AG08396 (cell line): Measurements from ENCODE around the gene PDCD2L.
"Not testable (repeated sequence)": the region's sequence is repeated elsewhere in the genome, so short reads cannot be mapped to it uniquely, and the experiment has no call there.

Source experiments
- DNase-seq: peaks from one replicate; pipeline ENCODE4 v3.0.0; 2012; ENCODE audit warnings: low spot score, mixed read lengths

Gene PDCD2L

GRCh38 chr19:34373601-34374288 lies 30.5 kb upstream of the PDCD2L start:
- DNase-seq = no peak

GRCh38 chr19:34375598-34375997 lies 28.6 kb upstream of the PDCD2L start:
- DNase-seq = no peak

DNA sequence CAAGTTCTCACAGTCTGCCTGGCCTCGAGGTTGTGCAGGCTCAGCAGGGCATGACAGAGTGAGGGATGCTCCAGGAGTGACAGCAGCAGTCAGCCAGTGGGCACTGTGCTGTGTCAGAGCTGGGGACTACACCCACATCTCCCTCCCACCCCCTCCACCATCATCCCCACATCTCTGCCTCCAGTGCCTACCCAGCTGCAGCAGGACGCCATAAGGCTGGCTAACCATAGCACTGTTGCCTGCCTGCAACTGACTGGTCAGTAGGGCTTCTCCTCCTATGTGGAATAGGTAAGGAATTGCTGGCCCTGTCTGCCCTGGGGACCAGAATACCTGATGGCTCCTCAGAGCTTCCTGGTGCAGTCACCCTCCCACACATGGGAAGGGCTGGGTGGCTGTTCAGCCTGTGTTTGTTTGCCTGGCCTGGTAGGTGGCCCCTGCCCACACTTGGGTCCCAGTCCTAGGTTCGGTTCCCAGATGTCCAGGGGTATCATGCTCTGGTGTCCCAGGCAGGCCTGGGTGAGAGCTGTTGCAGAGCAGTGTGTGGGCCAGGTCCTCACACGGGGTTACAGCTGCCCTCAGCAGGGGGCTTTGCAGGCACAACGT lies 23.5 kb upstream of the PDCD2L start:
- DNase-seq = no peak

DNA sequence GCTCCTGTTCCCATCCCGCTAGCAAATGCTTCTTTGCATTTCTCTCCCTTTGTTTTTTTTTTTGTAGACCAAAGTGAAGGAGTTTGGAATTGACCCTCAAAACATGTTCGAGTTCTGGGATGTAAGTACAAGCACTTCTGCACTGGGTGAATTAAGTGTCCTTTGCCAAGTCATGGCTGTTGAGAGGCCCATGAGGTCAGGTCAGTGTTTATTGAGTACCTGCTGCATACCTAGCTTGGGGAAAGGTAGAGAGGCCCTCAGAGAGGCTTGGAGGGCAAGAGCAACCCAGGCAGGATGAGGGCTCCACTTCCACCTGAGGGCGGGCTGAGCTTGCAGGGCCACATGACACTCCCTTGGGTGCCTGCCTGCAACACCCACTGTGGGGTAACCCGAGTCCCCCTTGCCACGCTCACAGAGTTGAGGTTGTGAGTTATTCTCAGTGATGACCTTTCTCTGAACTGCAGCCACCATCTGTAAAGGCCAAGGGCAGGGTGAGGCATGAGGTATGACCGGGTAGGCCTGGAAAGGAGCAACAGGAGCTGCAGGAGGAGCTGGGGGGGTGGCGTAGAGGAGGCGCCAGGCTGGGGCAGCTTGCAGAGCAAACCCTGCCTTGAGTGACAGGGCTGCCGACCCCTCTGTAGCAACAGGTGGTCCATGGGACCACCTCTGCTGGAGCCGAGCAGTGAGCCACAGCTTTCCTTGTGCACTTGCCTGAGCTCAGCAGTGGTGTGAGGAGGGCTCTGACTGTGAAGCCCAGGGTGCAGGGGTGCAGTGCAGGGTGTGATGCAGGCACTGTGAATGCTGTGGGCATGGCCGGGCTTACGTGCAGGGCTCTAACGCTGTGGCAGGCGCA lies 22.6 kb upstream of the PDCD2L start:
- DNase-seq = no peak

- DNase-seq = no peak
These were observed 21.7 kb upstream of the PDCD2L start for GRCh38 chr19:34382471-34382870.

DNA sequence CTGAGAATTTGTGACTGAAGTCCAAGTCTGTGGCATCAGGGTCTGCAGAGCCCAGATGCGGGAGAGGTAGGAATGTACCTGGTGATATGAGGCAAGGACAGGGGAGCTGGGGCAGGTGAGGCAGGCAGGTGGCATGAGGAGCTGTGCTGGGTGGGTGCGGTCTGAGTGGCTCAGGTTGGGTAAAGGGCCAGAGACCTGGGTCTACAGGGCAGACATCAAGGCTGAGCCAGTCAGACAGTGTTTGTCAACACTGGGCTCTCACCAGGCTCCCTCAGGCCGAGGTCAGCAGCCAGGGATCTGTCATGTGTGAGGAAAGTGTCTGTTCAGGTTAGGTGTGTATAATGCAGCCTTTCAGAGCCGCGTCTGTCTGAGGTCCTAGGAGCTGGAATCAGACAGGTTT lies 20.6 kb upstream of the PDCD2L start:
- DNase-seq = no peak

DNA sequence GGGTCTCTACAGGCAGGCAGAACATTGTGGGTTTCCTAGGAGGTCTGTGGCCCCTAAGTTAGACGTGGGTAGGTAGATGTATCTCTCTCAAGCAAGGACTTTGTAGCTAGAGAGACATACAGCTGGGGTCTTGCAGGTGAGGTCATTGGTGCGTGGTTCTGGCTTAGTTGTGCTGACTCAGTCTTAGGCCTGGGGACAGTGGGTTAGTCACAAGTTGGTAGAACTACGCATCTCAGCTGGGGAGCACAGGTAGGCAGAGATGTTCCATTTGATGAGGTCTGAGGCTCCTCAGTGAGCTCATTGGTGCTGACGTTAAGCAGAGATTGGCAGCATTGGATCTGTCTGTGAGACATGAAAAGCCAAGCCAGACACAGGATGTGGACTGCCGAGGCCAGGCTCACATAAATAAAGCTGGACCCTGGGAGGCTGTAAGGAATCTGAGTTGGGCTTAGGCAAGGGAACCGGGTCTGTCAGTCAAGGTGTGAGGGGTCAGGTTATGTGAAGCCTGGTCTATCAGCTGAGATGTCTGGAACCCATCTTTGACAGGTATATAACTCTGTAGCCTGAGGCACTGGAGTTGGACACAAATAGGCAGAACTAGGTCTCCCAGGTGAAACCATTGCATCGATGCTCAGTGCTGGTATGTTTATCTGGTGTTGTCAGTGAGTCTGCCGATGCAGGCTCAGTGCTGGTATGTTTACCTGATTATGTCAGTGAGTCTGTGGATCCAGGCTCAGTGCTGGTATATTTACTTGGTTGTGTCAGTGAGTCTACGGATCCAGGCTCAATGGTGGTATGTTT lies 17.4 kb upstream of the PDCD2L start:
- DNase-seq = no peak

GRCh38 chr19:34387446-34387810 lies 16.8 kb upstream of the PDCD2L start:
- DNase-seq = no peak

GRCh38 chr19:34388745-34389144 lies 15.5 kb upstream of the PDCD2L start:
- DNase-seq = not testable (repeated sequence)

DNA sequence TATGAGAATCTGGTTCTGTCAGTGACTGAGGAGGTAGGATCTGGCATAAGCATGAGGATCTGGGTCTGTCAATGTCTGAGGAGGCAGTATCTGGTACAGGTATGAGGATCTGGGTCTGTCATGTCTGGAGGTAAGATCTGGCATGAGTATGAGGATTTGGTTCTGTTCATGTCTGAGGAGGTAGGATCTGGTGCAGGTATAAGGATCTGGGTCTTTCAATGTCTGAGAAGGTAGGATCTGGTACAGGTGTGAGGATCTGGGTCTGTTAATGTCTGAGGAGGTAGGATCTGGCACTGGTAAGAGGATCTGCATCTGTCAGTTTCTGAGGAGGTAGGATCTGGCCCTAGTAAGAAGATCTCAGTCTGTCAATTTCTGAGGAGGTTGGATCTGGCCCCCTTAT lies 12.4 kb upstream of the PDCD2L start:
- no peak for DNase-seq

GRCh38 chr19:34393031-34393430 lies 11.2 kb upstream of the PDCD2L start:
- DNase-seq = no peak

- no peak for DNase-seq
These were observed 10.6 kb upstream of the PDCD2L start for GRCh38 chr19:34393629-34394028.

DNA sequence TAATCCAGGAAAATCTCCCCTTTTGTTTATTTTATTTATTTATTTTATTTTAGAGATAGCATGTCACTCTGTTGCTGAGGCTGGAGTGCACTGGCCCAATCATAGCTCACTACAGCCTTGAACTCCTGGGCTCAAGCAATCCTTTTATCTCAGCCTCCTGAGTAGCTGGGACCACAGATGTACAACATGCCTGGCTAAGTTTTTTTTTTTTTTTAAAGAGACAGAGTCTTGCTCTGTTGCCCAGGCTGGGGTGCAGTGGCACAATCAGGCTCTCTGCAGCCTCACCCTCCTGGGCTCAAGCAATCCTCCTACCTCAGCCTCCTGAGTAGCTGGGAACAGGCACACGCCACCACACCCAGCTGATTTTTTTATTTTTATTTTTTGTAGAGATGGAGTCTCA lies 6.3 kb upstream of the PDCD2L start:
- DNase-seq = no peak

GRCh38 chr19:34399886-34400285 lies 4.3 kb upstream of the PDCD2L start:
- DNase-seq = no peak

- not testable (repeated sequence) for DNase-seq
These were observed 3.4 kb upstream of the PDCD2L start for GRCh38 chr19:34400844-34401243.

DNA sequence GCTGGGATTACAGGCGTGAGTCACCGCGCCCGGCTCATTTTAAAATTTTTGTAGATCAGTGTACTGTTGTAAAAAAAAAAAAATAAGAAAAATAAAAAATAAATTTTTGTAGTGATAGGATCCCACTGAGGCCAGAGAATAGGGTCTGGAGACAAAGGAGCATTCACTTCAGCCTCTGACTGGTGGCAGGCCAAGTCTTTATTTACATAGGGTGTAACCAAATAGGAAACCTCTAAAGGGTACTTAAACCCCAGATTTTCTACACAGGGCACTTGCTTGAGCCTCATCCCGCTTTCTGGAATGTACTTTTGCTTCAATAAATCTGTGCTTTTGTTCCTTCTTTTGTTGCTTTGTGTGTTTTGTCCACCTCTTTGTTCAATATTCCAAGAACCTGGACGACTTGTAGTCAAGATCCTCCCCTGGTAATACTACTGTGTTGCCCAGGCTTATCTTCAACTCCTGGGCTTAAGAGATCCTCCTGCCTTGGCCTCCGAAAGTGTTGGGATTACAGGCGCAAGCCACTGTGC lies 2.1 kb upstream of the PDCD2L start:
- no peak for DNase-seq

GRCh38 chr19:34403784-34404108 lies 453 bp upstream of the PDCD2L start:
- DNase-seq = no peak

- no peak for DNase-seq
These were observed 1.9 kb downstream of the PDCD2L start for GRCh38 chr19:34405892-34406660.

GRCh38 chr19:34408411-34408810 lies 4.2 kb downstream of the PDCD2L start:
- DNase-seq = no peak

DNA sequence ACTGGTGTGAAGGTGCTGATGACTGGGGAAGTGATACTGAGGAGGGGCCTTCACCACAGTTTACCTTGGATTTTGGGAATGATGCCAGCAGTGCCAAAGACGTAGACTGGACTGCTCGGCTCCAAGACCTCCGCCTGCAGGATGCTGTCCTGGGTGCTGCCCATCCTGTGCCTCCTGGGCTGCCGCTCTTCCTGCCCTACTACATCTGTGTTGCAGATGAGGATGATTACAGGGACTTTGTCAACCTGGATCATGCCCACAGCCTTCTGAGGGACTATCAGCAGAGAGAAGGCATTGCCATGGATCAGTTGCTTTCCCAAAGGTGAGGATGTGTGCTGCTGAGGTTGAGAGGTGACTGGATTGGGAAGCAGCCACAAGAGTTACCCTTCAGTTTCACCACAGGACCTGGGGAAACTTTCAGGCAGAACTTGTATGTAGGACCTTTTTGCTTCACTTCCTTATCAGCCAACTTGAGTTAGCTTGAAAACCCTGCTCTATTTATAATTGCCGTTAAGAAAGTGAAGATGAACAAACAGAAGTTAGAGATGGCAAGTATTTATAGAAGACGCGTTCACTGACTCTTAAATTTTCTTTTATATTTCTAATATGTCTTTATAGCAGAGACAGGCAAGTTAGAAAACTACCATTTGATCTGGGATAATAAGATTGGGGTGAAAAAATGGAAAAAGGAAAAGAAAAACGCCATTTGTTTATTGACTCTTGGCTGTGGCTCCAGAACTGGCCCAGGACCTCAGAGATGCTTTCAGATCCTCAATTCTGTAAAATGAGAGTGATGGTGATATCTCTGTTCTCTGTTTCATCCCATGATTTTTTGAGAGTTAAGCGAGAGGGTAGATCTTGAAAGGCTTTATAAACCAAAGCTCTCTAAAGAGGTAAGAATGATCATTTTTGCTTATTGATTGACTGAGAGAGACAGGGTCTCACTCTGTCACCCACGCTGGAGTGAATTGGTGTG lies 5.3 kb downstream of the PDCD2L start:
- DNase-seq = no peak
